HG02571 (cell line): ENCODE results near the gene HSPA6.
"Not testable (repeated sequence)": the region's sequence is repeated elsewhere in the genome, so short reads cannot be mapped to it uniquely, and the experiment has no call there.

Source experiments
- ATAC-seq: cut with Tn5 transposase; IDR thresholded peaks from one replicate; pipeline ENCODE4 v1.9.1; 2021; ENCODE audit warnings: mild to moderate bottlenecking, moderate library complexity; ENCODE audit not compliant: unreplicated experiment

The HSPA6 gene

DNA sequence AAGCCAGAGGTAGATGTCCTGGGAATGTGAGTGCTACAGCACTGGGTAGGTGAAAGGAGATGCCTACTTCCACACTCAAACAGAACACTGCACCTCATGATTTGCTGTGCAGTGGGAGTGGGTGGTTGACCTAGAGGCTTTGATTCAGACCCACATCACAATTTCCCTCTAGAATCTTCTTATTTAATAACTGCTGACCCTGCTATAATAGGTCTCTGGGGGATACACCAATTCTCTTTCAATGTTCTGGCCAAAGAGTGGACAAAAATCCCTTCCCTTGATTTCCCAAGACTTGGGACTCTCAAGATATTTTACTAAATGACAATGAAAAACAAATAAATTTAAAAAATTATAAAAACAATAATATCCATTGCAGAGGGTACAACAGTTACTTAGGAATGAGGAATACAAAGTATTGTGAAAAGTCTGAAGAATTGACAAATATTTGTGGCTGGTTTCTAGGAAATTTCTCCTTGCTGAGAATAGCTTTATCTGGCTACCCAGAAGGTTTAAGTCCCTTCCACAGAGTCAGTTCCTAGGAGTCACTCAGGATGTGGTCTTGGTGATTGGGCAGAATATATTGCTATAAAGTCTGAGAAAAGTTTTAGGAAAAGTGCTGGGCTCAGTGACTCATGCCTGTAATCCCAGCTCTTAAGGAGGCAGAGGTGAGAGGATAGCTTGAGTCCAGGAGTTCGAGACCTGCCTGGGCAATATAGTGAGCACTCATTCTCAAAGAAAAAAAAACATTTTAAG lies 21.5 kb upstream of the HSPA6 start:
- no peak for ATAC-seq

DNA sequence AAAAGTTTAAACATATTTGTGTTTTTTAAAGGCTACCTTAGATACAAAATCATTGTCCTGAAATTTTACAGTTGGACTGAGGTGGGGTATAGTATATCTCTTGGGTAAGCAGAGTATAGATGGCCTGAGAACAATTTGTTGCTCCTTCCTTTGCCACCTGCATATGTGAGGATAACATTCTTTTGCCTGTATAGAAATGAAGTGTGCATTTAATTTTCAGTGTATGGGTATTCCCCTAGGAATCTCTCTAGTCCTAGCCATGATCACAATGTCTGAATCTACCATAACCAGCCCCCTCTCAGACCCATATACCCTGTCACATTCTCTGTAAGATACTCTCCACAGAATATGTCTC lies 21.0 kb upstream of the HSPA6 start:
- ATAC-seq: no peak

DNA sequence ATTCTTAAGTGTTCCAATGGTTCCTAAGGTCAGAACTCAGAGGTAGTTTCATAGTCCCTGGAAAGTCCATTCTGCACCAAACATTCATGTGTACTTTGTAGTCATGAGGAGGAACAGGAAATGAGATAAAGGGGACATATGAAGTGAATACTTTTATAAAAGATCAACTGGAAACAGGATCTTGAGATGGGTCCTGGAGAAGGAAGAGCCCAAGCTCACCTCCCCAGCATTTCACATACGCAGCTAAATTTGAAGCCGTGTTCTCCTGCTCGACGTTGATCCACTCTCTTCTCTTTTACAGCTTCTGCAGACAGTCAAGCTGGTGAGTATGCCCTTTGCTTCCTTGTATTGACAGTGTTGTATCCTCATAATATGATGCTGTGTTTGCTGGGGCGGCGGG lies 18.7 kb upstream of the HSPA6 start:
- ATAC-seq: no peak

DNA sequence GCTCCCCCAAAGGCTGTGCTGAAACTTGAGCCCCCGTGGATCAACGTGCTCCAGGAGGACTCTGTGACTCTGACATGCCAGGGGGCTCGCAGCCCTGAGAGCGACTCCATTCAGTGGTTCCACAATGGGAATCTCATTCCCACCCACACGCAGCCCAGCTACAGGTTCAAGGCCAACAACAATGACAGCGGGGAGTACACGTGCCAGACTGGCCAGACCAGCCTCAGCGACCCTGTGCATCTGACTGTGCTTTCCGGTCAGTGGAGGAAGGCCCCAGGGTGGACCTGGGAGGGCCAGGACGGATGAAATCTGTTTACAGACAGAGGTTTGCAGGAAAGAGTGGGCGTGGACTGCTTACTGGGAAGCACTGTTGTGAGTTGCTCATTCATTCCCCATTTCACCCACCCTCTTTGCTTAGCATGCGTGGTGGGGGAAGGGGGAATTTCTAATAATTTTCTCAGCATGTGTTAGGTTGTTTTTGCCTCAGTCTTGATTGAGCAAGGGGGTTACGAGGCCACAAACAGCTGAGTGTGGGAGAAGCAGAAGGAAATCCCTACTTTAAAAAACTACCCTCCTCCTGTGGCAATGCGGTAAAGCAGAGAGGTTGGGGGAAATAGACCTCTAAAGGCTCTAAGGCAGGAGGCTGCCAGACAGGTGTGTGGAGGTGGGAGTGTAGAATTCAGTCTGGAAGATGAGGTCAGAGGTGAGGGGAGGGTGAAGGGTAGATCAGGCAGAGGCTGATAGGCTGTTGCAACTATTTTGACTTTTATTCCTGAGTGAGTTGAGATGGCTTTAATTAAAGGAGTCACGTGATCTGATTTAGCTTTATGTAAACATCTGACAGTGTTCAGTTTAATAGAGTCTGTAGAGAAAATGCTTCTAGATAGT lies 17.8 kb upstream of the HSPA6 start:
- no peak for ATAC-seq

DNA sequence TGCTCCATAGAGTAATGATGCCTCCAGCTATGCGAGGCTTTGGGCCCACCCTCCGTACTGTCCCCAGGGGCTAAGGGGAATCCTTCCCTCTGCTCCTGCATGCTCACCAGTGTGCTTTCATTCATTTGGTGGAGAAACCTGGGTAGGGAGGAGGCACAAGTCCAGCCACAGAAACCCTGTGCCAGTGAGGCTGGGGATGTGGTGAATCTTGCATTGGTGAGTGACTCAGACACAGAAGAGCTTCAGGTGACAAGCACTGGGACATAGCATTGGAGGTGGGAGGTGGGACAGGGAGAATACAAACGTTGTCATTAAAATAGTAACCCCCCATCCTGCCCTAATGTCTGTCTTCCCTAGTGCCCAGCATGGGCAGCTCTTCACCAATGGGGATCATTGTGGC lies 13.9 kb upstream of the HSPA6 start:
- no peak for ATAC-seq

DNA sequence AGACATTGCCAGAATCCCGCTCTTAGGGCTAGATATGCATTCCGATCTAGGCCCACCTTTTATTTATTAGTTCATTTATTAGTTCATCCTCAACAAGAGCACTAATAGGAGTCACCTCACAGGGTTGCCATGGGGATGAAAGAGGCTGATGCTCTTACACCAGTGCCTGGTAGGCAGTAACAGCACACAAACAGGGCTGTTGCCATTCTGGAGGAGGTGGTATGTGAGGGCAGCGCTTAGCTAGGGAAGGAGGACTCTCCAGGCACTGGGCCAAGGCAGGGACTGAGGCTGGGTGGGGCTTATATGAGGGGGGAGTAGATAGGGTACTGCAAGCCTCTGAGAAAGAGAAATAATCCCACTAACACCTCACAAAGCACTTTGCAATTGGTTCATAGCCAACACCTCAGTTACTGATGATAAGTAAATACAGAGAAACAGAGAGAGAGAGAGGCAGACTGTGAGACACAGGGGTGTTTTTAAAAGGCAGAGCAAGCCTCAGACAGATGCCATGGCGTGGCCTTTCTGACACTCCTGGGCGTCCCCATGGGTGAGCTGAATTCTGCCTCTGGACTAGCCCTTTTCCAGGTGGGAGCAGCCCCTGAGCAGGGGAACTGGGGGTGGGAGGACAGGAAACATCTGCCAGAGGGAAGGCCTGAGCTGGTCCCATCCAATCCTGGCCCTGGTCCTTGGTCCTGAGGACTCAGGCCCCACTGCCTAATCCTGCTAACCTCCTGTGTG lies 13.2 kb upstream of the HSPA6 start:
- ATAC-seq: no peak

DNA sequence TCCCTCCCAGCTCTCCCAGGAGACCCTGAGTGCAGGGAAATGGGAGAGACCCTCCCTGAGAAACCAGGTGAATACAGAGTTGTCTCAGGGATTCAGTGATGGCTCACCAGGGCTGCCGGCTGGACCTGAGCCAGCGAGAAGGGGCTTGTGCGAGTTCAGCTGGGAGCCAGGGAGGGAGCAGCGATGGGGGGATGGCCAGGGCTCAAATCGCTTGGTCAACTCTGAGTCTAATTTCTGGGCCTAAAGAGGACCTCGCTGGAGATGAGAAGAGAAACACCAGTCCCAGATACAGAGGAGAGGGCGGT lies 12.6 kb upstream of the HSPA6 start:
- no peak for ATAC-seq

DNA sequence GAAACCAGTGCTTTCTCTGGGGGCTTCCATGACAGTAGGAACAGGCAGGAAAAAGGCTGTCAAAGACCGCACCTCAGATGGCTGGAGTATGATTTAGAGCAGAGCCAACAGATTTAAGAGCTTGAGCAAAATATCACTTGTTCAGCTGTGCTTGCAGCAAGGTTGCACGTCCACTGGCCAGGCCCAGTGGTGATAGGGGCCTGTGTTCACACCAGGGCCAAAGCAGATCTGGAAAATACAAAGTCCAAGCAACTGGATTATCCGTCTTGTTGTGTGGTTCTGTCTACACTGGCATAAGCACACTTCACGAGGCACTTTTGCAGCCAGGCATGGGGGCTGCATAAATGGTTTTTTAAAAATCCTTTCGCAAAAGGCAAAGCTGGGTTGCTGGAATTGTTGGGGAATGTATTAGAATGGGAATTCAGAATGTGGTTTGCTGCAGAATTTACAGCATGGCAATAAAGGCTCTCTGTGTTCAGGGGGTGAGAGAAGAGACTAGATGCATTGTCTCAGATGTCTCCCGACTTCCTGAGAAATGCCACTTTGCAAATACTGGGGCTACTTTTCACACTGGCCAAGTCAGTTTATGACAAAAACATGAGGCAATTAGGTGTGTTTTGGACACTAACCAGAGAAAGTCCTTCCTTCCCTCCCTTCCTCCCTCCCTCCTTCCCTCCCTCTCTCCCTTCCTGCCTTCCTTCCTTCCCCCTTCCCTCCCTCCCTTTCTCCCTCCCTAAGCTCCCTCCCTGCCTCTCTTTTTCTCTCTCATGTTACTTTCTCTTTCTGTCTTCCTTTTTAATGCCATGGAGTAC lies 11.5 kb upstream of the HSPA6 start:
- not testable (repeated sequence) for ATAC-seq

DNA sequence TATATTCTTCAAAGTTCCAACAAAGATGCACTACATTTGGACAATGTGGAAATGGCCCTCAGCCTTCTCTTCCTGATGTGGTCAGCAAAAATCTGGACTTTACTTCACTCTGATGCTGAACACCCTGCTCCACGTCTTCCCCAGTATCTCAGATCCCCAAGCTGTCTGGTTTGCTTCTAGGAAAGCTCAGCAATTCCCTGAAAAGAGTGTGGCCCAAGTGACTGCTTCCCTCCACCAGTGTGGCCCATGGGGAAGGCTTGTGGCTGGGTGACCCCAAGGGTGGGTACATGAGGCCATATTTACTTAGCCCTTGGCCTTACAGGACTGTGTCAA lies 10.9 kb upstream of the HSPA6 start:
- not testable (repeated sequence) for ATAC-seq

DNA sequence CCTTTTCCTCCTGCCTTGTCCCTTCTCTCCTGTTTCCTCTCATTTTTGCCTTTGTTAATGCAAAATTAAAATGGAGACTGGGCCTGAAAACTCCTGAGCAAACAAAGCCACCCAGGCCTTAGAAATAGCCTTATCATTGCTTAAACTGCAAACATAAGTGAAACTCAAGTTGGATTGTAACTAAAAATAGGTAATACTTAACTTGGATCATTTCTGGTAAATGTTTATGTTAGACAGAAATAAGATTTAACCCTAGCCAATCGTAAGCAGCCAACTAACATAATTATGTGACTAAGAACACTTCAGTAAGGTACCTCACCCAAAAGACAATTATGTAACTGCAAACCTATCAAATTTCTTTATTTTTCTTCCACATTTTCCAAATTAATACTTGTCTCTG lies 10.4 kb upstream of the HSPA6 start:
- not testable (repeated sequence) for ATAC-seq

DNA sequence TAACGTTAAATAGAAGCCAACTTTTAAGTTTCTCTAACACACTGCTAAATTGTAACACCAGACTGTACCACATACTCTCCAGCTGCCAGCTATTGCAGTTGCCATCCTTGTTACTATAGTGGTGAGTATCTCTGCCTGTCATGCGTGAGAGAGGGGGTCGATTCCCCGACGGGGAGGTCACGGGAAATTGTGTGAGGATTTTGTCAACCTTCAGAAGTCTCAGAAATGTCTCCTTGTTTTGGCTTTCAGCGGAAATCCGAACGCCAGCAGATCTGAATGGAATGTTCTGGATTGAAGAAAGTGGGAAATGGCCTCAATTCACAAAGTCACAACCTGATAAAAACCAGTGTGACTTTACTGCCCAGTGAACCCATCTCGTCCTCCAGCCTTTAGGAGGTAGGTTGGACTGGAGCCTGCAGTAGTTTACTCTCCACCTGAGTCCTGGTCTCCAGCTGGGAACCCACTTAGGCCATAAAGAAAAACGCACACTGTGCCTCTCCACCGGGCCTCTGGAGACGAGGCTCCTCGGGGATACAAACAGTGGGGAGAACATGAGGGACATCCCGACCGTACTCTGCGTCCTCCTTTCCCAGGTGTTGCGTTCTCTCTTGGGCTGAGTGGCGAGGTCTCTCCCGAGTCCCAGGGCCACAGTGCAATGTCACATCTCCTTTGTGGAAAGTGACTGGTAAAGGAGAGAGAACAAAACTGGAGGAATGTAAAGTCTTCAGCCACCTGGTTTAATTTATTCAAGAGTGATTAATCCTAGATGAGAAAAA lies 1.1 kb upstream of the HSPA6 start:
- ATAC-seq: not testable (repeated sequence)

DNA sequence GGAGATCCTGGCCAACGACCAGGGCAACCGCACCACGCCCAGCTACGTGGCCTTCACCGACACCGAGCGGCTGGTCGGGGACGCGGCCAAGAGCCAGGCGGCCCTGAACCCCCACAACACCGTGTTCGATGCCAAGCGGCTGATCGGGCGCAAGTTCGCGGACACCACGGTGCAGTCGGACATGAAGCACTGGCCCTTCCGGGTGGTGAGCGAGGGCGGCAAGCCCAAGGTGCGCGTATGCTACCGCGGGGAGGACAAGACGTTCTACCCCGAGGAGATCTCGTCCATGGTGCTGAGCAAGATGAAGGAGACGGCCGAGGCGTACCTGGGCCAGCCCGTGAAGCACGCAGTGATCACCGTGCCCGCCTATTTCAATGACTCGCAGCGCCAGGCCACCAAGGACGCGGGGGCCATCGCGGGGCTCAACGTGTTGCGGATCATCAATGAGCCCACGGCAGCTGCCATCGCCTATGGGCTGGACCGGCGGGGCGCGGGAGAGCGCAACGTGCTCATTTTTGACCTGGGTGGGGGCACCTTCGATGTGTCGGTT lies 477 bp downstream of the HSPA6 start:
- ATAC-seq: not testable (repeated sequence)

DNA sequence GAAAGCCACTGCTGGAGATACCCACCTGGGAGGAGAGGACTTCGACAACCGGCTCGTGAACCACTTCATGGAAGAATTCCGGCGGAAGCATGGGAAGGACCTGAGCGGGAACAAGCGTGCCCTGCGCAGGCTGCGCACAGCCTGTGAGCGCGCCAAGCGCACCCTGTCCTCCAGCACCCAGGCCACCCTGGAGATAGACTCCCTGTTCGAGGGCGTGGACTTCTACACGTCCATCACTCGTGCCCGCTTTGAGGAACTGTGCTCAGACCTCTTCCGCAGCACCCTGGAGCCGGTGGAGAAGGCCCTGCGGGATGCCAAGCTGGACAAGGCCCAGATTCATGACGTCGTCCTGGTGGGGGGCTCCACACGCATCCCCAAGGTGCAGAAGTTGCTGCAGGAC lies 981 bp downstream of the HSPA6 start:
- not testable (repeated sequence) for ATAC-seq

DNA sequence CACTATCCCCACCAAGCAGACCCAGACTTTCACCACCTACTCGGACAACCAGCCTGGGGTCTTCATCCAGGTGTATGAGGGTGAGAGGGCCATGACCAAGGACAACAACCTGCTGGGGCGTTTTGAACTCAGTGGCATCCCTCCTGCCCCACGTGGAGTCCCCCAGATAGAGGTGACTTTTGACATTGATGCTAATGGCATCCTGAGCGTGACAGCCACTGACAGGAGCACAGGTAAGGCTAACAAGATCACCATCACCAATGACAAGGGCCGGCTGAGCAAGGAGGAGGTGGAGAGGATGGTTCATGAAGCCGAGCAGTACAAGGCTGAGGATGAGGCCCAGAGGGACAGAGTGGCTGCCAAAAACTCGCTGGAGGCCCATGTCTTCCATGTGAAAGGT lies 1.6 kb downstream of the HSPA6 start:
- ATAC-seq: not testable (repeated sequence)

DNA sequence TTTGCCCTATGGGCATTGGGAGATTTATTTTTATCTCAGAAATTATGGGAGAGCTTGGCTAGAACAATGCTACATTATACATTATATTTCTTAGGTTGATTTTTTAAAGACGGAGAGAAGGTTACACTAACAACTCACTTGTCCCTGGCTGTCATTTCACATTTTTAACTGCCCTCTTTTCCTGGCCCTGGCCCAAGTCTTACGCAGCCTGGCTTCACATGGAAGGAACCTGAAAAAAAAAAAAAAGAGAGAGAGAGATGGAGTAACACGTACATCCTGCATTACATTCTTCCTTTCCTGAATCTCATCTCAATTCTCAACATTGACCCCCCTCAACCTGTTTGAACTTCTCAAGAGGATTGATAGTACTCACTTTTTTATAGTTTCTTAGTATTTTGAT lies 4.2 kb downstream of the HSPA6 start:
- ATAC-seq: not testable (repeated sequence)

DNA sequence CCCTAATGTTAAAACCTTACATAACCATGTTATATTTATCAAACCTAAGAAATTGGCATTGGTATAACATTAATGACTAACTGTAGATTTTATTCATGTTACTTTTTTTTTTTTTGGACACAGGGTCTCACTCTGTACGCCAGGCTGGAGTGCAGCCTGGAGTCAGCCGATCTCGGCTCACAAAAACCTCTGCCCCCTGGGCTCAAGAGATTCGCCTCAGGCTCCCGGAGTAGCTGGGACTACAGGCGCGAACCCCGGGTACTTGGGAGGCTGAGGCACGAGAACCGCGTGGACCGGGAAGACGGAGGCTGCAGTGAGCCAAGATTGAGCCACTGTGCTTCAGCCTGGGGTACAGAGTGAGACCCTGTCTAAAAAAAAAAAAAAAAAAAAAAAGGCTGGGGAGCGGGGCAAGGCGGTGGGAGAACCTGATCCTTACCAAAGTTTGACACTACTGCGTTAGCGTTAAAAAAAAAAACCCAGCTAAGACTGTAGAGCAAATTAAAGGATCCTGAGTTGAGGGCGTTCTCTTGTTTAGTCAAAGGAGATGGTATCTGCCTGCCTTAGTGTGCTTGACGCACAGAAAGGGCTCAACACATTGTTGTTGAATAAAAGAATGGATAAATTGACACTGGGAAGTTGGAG lies 5.2 kb downstream of the HSPA6 start:
- ATAC-seq: not testable (repeated sequence)

DNA sequence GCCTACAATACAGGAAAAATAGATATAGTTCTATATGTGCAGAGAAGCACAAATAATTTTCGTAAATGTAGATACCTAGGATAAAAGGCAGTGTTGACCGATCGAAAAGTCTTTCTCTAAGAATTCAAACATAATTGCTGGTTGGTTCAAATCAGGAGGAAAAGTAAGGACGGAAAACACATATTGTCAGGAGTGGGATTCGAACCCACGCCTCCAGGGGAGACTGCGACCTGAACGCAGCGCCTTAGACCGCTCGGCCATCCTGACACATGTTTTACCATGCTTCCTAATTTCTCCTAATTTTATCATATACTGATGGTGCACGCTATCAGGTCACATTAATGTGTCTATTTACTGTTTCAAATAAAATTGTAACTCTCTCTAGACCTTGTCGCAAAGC lies 5.8 kb downstream of the HSPA6 start:
- peak; percentile 36 for ATAC-seq

DNA sequence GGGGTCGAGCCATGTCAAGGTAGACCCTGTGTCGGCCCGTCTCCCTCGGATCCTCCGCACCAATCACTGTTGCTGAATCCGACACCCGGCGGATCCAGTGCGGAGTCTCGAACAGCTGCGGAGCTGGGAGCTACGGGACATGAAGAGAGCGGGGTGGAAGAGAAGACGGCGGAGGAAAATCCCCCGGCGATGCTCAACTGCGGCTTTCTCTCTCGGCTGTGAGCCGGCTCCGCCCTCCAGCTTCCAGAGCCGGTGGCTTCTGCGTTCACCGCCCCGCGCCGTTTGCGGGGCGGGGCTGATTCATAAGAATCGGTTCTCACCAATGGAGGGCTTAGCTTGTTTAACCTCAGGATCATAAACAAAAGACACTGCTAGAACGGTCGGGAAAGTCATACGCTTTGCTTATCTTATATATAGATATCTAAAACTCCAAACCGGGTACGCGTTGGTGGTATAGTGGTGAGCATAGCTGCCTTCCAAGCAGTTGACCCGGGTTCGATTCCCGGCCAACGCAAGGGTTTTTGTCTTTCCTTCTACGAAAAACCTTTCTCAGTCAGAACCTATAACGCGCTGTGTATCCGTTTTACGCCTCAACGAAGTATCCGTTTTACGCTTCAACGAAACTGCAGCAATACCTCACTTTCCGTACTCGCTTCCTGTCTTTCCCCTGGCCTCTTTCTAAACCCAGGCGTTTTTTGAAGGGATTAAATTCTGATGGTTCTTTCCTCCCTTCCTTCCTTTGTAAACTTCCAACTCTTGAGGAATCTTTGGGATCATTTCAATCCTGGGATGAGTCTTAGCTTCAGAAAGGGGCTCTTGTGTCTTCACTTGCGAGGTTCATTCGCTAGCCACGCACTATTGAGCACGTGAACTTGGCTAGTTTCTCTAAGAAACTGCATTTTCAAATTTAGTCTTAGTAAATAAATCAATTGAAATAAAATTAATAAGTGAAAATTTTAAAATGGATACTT lies 6.6 kb downstream of the HSPA6 start:
- ATAC-seq: peak; percentile 72
